Medulla oblongata (tissue), 1 donor: ENCODE results near the gene POR.

Experiments used
- DNase-seq: peaks from one replicate; pipeline ENCODE4 v3.0.0-alpha.2; 2015; ENCODE audit errors: extremely low spot score

POR gene

GRCh38 chr7:75916259-75916658 is 1.3 kb downstream of the POR start:
- DNase-seq = peak; percentile 16

- no peak for DNase-seq
Measured at GRCh38 chr7:75916685-75917634, 2.0 kb downstream of the POR start.

- no peak for DNase-seq
Measured at GRCh38 chr7:75920431-75921161, 5.6 kb downstream of the POR start.

- DNase-seq = no peak
Measured at GRCh38 chr7:75921479-75921878, 6.5 kb downstream of the POR start.

- DNase-seq = no peak
Measured at GRCh38 chr7:75922966-75923603, 8.1 kb downstream of the POR start.

- DNase-seq = no peak
Measured at GRCh38 chr7:75924256-75924655, 9.3 kb downstream of the POR start.

- DNase-seq = peak; percentile 41
Measured at GRCh38 chr7:75924889-75925288, 9.9 kb downstream of the POR start.

- DNase-seq = peak; percentile 28
Measured at GRCh38 chr7:75925717-75926435, 10.9 kb downstream of the POR start.

GRCh38 chr7:75928568-75928914 is 13.6 kb downstream of the POR start:
- DNase-seq = no peak

- DNase-seq = no peak
Measured at GRCh38 chr7:75931680-75932079, 16.7 kb downstream of the POR start.

GRCh38 chr7:75937958-75938786 is 23.2 kb downstream of the POR start:
- DNase-seq = peak; percentile 80

GRCh38 chr7:75938921-75939320 is 24.0 kb downstream of the POR start:
- no peak for DNase-seq

- DNase-seq = no peak
Measured at GRCh38 chr7:75943864-75944263, 28.9 kb downstream of the POR start.

- DNase-seq = no peak
Measured at GRCh38 chr7:75944507-75944906, 29.6 kb downstream of the POR start.

GRCh38 chr7:75945297-75946168 is 30.6 kb downstream of the POR start:
- DNase-seq = no peak

GRCh38 chr7:75946207-75946855 is 31.4 kb downstream of the POR start:
- DNase-seq = no peak

GRCh38 chr7:75948179-75948578 is 33.2 kb downstream of the POR start:
- DNase-seq = no peak

GRCh38 chr7:75950111-75950681 is 35.2 kb downstream of the POR start:
- DNase-seq = no peak

- no peak for DNase-seq
Measured at GRCh38 chr7:75951506-75951905, 36.6 kb downstream of the POR start.
